Glomerular visceral epithelial cell (primary cell): ENCODE results near the gene FCF1.
A peak's percentile ranks its signal among the peaks of the same experiment; 100 is the strongest.

ENCODE experiments used
- DNase-seq: peaks from one replicate; pipeline ENCODE4 v3.0.0-alpha.2; 2016; ENCODE audit errors: extremely low spot score

Gene FCF1

DNA sequence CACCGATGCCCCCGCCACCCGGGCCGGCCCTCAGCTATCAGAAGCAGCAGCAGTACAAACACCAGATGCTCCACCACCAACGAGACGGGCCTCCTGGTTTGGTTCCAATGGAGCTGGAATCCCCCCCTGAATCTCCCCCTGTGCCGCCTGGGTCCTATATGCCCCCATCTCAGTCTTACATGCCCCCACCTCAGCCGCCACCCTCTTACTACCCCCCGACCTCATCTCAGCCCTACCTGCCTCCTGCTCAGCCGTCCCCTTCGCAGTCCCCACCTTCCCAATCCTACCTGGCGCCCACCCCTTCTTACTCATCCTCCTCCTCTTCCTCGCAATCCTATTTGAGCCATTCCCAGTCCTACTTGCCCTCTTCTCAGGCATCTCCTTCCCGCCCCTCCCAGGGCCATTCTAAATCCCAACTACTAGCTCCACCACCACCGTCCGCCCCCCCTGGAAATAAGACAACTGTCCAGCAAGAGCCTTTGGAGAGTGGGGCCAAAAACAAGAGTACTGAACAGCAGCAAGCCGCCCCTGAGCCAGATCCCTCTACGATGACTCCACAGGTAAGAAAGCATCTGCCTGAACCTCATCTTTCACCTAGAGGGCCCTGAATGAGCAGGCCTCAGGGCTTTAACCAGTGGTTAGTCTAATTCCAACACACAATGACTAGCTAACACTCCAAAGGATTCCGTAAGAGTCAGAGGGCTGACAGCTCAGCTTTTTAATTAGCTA, 51.0 kb downstream of the FCF1 start:
- DNase-seq: peak; percentile 20

DNA sequence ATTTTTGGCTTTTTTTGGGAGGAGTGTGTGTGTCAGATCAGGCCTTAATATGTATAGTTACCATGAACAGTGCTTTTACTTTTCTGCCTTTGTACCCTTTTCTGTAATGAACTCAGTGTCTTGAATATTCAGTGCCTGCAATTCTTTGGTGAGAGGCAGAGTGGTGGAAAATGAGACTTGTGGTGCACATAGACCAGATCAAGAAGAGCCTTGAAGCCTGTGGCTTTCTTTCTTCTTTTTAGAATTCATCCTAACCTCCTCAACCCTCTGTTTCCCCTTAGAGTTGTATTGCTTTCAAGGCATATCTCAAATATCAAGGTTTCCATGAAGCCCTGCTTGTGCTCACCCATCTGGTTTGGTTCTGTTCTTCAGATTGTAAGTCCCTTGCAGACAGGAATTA, 52.8 kb downstream of the FCF1 start:
- no peak for DNase-seq

DNA sequence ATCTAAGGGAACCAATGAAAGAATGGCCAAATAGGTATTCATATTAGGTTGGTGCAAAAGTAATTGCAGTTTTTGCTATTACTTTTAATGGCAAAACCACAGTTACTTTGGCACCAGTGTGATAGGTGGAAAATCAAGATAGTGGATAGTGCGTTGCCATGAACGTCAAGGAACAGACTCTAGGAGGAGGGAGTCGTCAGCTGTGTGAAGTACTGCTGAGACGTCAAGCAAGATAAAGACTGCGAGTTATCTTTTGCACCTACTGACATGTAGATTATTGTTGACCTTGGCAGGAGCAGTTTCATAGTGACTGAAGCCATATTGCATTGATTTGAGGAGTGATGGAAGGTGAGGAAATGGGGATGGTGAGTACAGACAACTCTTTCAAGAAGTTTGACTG, 58.5 kb downstream of the FCF1 start:
- no peak for DNase-seq

DNA sequence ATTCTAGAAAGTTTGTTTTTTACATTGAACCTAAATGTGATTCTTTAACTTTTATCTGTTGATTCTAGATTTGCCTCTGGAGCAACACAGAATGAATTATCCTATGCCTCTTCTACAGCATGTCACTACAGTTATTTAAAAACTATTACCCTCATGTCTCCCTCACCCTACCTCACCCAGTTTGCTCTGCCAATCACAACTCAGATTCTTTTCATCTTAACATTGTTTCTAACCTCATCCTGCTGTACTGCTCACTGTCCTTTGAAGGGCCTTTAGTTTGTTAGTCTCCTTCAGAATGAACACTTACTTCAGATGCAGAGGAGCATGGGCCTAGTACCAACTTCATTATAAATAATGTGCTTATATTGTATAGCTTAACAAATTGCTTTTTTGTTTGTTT, 71.7 kb downstream of the FCF1 start:
- DNase-seq: no peak

DNA sequence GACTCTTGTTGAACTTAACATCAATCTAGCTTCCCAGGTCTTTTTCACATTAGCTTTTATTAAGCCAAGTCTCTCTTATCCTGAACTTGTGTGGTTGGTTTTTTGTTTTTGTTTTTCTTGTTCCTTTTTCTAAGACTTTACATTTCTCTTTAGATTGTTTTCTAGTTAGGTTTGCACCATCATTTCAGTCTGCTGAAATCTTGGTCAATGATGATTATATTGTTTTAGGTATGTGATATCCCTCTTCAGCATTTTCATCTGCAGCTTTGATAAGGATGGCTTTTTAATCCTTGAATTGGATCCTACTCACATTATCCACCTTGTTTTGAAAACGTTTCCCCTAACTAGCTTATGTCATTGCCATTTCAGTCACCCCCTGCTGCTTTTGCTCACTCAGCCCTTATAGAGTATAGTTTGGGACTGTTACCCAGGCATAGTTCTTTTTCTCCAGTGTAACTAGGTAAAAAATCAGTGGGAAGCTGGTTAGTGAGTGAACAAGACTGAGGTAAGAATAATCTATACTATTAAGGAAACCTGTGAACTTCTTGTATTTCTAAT, 72.2 kb downstream of the FCF1 start:
- DNase-seq: no peak

DNA sequence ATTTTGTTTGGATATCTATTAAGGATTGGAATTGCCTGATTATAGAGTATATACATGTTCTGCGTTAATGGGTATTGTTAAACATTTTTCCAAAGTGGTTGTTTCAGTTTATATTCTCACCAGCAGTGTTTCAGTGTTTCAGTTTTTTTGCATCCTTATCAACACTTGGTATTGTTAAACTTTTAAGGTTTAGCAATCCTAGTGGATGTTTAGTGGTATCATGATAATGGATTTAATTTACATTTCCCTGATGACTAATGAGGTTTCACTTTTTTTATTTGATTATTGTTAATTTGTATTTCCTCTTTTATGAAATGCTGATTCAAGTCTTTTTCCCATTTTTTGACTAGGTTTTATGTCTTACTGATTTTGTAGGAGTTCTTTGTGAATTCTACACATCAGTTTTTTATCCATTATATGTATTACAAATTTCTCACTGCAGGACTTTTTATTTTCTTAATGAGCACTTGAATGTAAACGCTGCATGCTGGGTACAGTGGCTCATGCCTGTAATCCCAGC, 73.9 kb downstream of the FCF1 start:
- DNase-seq: no peak
